Measurements from ENCODE around the gene SLC2A9. TPM values are rescaled to one million over a fixed set of nuclear protein-coding genes. Genes with fewer than 3 reads are reported as not detected.
A peak's percentile ranks its signal among the peaks of the same experiment; 100 is the strongest.

Gene SLC2A9
- total and polyA plus RNA-seq, 2 of the 8 experiments (the other 6 are each of a cell fraction or from before 2014, with no cell fraction given): 0.20 to 0.26 TPM

DNA sequence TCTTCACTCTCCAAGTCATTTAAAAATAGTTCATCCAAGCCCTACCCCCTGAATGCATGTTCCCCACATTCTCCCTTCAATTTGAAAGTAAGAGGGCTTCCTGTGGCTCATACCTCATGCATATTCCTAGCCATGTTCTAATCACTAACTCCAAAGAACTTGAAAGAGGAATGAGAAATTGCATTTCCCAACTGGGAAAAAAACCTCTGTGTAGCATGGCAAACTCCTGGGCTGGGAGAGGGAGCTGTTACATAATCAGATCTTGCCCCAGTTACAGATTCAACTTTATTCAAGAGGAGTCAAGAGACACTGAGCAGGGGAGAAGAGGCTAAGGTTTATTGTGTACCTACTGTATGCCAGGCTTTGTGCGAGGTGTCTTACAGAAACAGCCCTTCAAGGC lies 90.2 kb downstream of the SLC2A9 start:
- no peak for TF ChIP-seq SUZ12 (IDR thresholded peaks at IDR 0.05; ENCODE audit: low read length)
- TF ChIP-seq HDAC6 (IDR thresholded peaks at IDR 0.05; ENCODE audit: low read depth, low read length): no peak
- no peak for TF ChIP-seq BACH1 (IDR thresholded peaks at IDR 0.05; ENCODE audit: low read length)
- no peak for TF ChIP-seq ZNF274 (IDR thresholded peaks at IDR 0.05; ENCODE audit: borderline replicate concordance, extremely low read depth, low read length)
- no peak for TF ChIP-seq EGR1 (IDR thresholded peaks at IDR 0.05; ENCODE audit: borderline replicate concordance, low read depth, low read length)
- TF ChIP-seq HDAC2 (IDR thresholded peaks at IDR 0.05; ENCODE audit: borderline replicate concordance in 1 of 2, low read depth in 2 of 2, low read length in 2 of 2): no peak
- no peak for TF ChIP-seq SP1 (IDR thresholded peaks at IDR 0.05; ENCODE audit: low read depth, low read length)
- TF ChIP-seq, protein P1, sequence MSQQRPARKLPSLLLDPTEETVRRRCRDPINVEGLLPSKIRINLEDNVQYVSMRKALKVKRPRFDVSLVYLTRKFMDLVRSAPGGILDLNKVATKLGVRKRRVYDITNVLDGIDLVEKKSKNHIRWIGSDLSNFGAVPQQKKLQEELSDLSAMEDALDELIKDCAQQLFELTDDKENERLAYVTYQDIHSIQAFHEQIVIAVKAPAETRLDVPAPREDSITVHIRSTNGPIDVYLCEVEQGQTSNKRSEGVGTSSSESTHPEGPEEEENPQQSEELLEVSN (IDR thresholded peaks at IDR 0.05): no peak
- TF ChIP-seq CTBP2 (IDR thresholded peaks at IDR 0.05; ENCODE audit: borderline replicate concordance, insufficient read depth, insufficient read length, low read length): no peak
- no peak for TF ChIP-seq POLR2AphosphoS5 (IDR thresholded peaks at IDR 0.05; ENCODE audit: low read depth, low read length)
- no peak for TF ChIP-seq TCF12 (IDR thresholded peaks at IDR 0.05; ENCODE audit: low read depth, low read length)
- DNase-seq (ENCODE audit: low read depth in 1 of 2, low spot score in 2 of 2) (no peak), FAIRE-seq (no peak)
- Histone ChIP-seq H3K23ac (ENCODE audit: insufficient read length) (no peak overlapping the region), H2BK20ac (ENCODE audit: low read length) (no peak overlapping the region), H2AK5ac (ENCODE audit: low read depth, low read length) (no peak overlapping the region), H2BK120ac (replicated peaks; ENCODE audit: low read depth, low read length) (no peak overlapping the region), H2BK5ac (ENCODE audit: low read depth, low read length) (no peak overlapping the region), H3K79me2 (ENCODE audit: control insufficient read depth in 1 of 2, insufficient read depth in 2 of 2, low read length in 2 of 2) (no peaks in the 10 kb centered on the region), H3K27ac (ENCODE audit: low read depth, low read length) (no peak overlapping the region), H2BK12ac (ENCODE audit: low read depth, low read length) (no peak overlapping the region), H4K91ac (replicated peaks; ENCODE audit: insufficient read length, low read length) (no peak overlapping the region), H4K8ac (ENCODE audit: extremely low read depth, insufficient read depth, low read length) (no peak overlapping the region), H3K56ac (replicated peaks; ENCODE audit: insufficient read length, low read depth, low read length) (no peak overlapping the region), H2BK15ac (ENCODE audit: low read length) (peak overlapping the region; percentile 8; the same call in 1 of the 2 replicates), H3K4ac (replicated peaks; ENCODE audit: insufficient read length, low read depth, low read length) (no peak overlapping the region), H3K4me3 (ENCODE audit: extremely low read depth in 1 of 4, insufficient read depth in 2 of 4, low read depth in 3 of 4, low read length in 4 of 4) (no peak overlapping the region), H3K4me1 (replicated peaks in 1 of 4; ENCODE audit: control insufficient read depth in 3 of 4, insufficient read depth in 4 of 4, low read length in 3 of 4) (no peaks in the 10 kb centered on the region), H4K5ac (ENCODE audit: insufficient read length, low read depth, low read length) (no peak overlapping the region), H2AFZ (ENCODE audit: low read length) (no peak overlapping the region), H3K23me2 (ENCODE audit: low read depth, low read length) (no peaks in the 10 kb centered on the region), H3K36me3 (ENCODE audit: control insufficient read depth in 2 of 4, insufficient read depth in 4 of 4, low read length in 3 of 4) (no peaks in the 10 kb centered on the region), H3K4me2 (ENCODE audit: insufficient read depth in 1 of 2, low read depth in 2 of 2, low read length in 2 of 2) (no peak overlapping the region), H3K14ac (ENCODE audit: insufficient read length) (peak overlapping the region; percentile 19), H4K20me1 (replicated peaks in 1 of 2; ENCODE audit: control insufficient read depth in 1 of 2, insufficient read depth in 2 of 2, low read length in 2 of 2) (no peaks in the 10 kb centered on the region), H3K9me3 (ENCODE audit: insufficient read depth in 2 of 2, low read depth in 1 of 2, low read length in 1 of 2) (no peaks in the 10 kb centered on the region), H3K9ac (replicated peaks in 1 of 4; ENCODE audit: extremely low read depth in 1 of 4, low read depth in 3 of 4, low read length in 3 of 4) (no peak overlapping the region), H3K18ac (ENCODE audit: extremely low read depth, low read length) (no peak overlapping the region), H3K79me1 (ENCODE audit: low read depth, low read length) (no peaks in the 10 kb centered on the region), H3K27me3 (replicated peaks in 1 of 4; ENCODE audit: control insufficient read depth in 3 of 4, extremely low read depth in 1 of 4, insufficient read depth in 3 of 4, low read length in 3 of 4) (peaks cover 0 to 2% (median 0%) of the 10 kb centered on the region in 4 experiments; a peak in 1 of 7 replicates)
- POLR2A ChIA-PET (ENCODE audit: partially characterized antibody): no interaction called here
- 86% methylated on average over 1 of the region's 1 CpG; no CpG with 5 or more reads in 1 of the 2 experiments for WGBS, 2 experiments (ENCODE audit: extremely low coverage in 1 of 2, insufficient coverage in 1 of 2, insufficient read length in 1 of 2, insufficient replicate concordance in 2 of 2, low coverage in 1 of 2, low lambda C conversion rate in 2 of 2, missing lambda C conversion rate in 1 of 2)
- CTCF ChIA-PET (ENCODE audit: partially characterized antibody): interaction anchor here (10.2 kb wide), 1 partner anchor 84 kb away, joined by 60 read pairs; no protein-coding TSS in a partner anchor
